ENCODE data around the gene MYDGF.

Gene MYDGF

DNA sequence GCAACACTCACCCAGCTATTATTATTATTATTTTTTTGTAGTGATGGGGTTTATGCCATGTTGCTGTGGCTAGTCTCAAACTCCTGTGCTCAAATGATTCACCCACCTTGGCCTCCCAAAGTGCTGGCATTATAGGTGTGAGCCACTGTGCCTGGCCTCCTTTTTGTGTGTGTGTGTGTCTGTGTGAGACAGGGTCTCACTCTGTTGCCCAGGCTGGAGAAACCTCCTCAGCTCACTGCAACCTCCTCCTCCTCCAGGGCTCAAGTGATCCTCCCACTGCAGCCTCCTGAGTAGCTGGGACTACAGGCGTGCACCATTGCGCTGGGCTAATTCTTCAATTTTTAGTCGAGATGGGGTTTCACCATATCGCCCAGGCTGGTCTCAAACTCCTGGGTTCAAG lies 3.6 kb upstream of the MYDGF start:
- no peak for DNase-seq

DNA sequence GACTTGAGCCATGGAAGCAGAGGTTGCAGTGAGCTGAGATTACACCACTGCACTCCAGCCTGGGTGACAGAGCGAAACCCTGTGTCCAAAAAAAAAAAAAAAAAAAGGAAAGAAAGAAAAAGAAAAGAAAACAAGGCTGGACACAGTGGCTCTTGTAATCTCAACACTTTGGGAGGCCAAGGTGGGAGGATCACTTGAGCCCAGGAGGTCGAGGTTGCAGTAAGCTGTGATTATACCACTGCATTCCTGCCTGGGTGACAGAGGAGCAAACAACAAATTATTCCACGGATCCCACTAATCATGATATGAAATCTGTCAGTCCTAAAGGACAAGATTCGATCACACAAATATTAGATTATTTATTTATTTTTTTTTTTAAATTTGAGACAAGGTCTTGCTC lies 3.1 kb upstream of the MYDGF start:
- no peak for DNase-seq

DNA sequence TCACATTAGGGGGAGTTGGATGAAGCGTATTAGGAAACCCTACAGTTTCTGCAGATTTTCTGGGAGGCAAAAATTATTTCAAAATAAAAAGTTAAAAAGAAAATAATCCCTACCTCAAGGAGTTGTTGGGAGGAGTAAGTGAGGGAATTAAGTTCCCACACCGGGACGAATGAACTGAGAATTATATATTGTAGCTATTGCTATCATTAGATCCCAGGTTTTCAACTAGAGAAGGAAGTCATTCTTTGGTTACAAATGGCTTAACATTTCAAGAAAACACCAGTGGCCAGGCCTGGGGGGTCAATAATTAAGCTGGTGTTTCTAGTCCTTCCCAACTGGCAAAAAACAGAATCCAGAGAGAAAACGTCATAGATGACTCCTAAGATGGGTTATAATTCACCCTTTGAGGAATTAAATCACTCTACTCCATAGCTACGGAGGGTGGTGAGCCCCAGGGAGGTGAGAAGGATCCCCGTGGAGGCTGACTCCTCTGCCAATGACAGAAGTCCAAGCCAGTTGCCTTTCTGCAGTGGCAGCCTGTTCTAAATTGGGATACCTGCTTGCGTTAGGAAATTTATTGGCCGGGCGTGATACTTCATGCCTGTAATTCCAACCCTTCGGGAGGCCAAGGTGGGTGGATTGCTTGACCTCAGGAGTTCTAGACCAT lies 1.2 kb upstream of the MYDGF start:
- no peak for DNase-seq

DNA sequence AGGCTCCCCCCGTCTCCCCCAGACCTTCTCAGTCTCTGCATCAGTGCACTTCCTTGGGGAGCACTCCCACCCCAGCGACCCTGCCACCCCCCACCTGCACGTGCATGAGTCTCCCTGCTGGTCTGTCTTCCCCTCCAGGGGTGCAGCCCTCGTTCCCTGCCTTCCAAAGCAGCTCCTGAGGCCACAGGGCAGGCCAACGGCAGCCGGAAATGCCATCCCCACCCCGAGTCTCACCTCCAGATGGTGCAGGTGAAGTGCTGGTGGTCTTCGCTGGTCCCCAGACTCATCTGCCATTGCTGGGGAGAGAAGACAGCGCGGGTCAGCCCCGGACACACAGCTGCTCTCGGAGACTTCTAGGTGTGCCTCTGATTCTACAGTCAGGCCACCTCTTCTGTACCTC lies 5.5 kb downstream of the MYDGF start:
- no peak for DNase-seq

DNA sequence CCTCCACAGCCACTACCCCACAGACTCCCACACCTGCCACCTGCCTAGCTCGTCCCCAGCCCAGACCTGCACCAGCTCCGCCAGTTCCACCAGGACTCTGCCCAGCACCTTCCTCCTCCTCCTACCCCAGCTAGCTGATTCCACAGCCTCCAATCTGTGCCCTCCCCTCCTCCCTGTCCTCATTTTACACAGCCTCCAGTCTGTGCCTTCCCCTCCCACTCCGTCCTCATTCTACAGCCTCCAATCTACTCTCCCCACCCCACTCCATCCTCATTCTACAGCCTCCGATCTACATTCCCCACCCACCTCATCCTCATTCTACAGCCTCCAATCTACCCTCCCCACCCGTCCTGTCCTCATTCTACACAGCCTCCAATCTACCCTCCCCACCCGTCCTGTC lies 7.3 kb downstream of the MYDGF start:
- no peak for DNase-seq

DNA sequence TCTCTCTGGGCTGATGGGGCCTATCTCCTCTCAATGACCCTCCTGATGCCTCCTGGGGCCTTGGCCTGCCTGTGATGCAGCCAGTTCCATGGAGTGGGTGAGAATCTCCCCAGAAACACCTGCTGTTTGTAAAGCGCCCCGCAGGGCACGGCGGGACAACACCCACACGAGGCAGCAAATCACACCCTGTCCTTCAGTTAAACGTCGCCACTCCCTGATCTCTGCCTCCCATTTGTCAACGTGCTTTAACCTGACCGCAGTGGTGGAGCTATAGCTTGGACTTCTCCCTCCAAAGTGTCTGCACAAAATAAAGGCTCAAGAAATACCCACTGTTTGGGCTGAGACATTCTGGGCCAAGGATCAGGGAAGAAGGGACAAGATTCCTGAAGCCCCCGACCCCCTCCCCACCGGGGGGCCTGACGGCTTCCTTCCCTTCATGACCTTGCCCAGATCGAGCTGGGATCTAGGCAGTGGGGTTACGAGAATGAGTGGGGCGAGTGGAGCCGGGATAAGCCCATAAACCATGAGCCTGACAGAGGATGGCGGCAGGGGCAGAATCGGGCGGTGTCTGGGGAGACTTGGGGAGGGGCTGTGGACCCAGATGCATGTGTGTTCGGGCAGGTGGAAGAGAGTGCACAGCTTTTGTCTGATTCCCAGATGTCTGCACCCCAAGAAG lies 8.0 kb downstream of the MYDGF start:
- no peak for DNase-seq

DNA sequence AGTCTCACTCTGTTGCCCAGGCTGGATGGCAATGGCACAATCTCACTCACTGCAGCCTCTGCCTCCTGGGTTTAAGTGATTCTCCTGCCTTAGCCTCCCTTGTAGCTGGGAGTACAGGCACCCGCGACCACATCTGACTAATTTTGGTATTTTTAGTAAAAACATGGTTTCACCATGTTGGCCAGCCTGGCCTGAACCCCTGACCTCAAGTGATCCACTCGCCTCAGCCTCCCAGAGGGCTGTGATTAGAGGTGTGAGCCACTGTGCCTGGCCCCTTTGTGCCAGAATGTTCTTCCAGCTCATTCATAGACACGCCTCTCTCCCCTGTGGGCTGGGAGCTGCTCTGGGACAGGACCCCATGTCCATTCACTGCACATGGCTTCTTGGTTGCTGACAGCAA lies 9.1 kb downstream of the MYDGF start:
- DNase-seq, result no peak

DNA sequence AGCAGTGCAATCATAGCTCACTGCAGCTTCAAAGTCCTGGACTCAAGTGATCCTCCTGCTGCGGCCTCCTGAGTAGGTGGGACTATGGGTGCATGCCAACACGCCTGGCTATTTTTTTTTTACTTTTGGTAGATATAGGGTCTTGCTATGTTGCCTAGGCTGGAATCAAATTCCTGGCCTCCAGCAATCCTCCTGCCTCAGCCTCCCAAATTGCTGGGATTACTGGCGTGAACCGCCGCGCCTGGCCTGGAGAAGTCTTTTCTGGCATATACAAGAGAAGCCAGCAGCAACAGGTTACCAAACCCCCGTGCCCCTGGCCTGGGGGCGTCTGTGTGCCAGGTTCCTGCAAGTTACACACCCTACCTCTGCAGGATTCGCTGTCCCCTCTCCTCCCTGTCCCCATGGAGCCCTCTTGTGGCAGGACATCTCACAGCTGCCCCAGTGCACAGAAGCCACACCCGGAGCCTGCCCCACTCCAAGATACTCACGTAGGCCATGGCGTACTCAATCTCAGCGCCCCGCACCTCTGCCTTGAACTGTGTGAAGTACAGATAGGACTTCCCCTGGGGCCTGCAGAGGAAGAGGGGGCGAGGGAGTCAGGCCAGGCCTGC lies 9.9 kb downstream of the MYDGF start:
- DNase-seq, result no peak

DNA sequence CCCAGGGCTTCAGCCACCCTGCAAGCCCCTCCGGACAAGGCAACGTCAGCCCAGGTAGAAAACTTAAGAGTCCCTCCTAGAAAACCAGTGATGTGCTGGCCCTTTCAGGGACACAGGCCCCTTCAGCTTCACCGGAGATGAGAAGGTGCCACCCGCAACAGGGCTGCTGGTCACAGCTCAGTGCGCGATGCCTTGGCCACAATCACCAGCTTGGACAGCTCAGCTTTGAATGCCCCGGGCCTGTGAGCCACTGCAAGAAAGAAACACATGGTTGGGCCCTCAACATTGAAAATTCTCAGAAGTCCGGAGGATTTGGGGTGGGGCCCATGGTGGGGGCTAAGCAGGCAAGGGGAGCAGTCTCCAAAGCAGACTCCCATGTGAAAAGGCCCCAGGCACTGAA lies 12.3 kb downstream of the MYDGF start:
- no peak for DNase-seq

DNA sequence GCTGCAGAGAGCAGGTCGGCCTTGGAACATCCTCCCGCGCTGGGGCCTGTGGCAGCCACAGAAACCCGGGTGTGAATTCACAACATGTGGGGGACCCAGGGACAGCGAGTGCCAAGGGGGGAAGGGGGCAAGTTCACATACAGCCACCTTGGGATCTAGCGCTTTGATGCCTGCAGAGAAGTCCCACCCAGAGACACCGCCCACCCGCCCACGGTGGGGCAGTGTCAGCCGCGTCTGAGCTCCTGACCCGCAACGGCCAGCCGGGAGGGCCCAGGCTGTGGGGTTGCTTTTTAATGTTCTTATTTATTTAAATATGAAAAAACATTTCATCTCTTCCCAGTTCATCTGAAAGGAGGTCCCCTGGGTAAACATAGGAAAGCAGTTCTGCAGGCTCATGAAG lies 12.9 kb downstream of the MYDGF start:
- DNase-seq, result no peak

DNA sequence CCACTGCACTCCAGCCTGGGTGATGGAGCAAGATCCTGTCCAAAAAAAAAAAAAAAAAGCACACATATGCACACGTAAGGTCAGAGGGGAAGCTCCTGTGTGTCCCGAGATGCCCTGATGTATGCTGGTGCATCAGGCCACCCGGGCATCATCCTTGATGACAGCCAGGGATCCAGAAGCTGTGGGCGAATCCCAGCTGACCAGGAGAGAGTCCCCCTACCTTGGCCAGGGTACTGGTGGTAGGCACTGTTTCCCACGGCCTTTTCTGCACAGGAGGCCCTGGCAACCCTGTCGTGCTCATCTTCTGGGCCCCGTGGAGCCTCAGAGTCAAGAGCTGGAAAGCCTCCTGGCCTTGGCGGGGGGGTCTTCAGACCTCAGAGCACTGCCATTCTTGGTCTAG lies 14.0 kb downstream of the MYDGF start:
- no peak for DNase-seq

DNA sequence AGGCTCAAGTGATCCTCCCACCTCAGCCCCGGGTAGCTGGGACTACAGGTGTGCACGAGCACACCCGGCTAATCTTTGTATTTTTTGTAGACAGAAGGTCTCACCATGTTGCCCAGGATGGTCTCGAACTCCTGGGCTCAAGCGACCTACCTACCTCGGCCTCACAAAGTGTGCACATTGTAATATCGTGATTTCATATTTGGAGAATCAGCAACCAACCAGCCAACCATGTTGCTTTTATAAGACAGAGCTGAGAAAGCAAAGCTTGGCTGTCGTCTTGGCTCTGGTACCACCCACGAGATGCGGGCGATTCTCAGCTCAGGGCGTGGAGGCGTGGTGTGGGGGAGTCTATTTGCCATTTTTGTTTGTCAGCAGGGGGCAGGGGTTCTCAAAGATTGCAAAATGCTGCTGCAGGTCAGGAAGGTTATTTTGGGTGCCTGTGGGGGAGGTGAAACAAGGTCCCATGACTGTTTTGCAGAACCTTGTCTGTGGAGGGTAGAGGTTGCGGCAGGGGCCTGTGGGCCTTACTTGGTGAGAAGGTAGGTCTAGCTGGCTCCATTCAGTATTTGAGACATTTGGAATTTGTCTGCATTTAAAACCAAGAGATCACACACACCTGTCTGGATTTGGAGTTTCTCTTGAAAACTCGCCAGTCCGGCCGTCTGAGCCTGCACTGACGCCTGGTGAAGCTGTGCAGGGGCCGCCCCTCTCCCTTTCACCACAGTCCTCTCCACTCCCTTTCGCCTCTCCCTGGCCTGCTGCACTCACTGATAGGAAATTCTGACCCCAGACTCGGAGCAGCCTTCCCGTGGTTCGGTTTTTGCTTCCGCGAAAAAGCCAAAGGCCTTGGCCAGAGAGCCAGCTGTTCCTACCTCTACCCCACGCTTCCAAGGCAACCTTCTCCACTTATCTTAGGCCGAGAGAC lies 15.4 kb downstream of the MYDGF start:
- DNase-seq, result no peak

DNA sequence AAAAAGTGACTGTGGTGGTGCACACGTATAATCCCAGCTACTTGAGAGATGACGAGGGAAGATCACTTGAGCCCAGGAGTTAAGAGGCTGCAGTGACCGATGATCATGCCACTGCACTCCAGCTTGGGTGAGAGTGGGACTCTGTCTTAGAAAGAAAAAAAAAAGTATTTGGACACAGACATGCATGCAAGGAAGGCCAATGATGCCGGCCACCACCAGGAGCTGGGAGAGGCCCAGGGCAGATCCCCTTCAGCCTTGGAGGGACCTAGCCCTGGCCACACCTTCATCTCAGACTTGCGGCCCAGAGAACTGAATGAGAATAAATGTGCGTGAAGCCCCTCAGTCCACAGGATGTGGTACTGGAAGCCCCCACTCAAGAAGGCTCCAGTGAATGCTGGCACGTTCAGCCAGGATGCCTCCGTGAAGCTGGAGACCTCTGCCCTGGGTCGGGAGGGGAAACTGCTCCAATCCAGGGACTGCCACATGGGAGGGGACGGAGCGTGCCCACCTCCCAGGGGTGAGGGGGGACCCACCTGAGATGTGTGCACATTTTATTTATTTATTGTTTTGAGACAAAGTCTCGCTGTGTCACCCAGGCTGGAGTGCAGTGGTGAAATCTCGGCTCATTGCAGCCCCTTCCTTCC lies 16.2 kb downstream of the MYDGF start:
- DNase-seq, result no peak

DNA sequence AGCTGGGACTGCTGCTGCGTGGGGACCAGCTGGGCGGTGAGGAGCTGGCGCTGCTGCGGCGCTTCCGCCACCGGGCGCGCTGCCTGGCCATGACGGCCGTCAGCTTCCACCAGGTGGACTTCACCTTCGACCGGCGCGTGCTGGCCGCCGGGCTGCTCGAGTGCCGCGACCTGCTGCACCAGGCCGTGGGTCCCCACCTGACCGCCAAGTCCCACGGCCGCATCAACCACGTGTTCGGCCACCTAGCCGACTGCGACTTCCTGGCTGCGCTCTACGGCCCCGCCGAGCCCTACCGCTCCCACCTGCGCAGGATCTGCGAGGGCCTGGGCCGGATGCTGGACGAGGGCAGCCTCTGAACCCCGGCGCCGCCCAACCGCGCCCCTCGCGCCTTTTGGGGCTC lies 18.1 kb downstream of the MYDGF start:
- DNase-seq, result no peak

DNA sequence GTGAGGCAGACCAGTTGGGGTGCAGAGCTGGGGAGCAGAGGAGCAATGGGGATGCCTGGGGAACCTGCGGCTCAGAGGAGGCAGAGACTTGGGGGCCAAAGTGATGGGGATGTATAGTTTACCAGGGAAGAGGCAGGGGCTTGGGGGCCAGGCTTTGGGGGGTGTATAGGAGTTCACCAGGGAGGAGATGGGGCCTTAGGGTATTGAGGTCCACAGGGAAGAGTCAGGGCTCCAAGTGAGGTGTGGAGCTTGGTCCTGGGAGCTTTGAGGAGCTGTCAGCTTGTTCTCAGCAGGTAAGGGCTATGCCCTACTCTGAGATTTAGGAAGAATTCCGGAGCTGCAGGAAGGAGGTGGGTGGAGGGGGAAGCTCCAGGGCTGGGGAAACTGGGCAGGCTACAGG lies 20.0 kb downstream of the MYDGF start:
- DNase-seq, result no peak

DNA sequence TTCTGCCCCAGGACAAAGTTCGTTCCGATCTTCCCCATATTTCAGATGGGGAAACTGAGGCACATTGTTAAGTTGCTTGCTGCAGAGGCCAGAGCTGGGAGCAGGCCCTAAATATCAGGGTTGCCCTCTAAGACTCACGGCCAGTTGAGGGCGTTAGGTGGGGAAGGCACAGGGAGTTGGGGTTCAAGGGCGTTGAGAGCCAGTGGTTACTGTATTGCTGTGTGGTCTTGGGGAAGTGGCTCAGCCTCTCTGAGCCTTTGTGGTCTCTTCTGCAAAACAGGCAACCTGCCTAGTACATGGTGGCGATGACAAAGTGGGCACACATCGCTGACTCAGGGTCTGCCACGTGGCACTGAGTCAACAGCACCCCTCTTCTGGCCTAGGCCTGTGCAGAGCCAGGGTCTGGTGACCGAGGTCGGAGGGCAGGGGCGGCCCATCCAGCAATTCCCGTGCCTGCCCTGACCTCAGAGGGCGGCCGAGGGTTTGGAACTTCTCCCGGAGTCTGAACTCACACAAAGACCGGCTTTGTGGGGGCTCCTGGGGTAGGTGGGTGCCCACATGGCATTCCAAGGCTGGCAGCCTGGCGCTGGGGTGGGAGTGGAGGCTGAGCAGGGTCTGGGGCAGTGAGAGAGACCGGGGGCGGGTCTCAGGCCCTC lies 20.6 kb downstream of the MYDGF start:
- DNase-seq, result no peak

DNA sequence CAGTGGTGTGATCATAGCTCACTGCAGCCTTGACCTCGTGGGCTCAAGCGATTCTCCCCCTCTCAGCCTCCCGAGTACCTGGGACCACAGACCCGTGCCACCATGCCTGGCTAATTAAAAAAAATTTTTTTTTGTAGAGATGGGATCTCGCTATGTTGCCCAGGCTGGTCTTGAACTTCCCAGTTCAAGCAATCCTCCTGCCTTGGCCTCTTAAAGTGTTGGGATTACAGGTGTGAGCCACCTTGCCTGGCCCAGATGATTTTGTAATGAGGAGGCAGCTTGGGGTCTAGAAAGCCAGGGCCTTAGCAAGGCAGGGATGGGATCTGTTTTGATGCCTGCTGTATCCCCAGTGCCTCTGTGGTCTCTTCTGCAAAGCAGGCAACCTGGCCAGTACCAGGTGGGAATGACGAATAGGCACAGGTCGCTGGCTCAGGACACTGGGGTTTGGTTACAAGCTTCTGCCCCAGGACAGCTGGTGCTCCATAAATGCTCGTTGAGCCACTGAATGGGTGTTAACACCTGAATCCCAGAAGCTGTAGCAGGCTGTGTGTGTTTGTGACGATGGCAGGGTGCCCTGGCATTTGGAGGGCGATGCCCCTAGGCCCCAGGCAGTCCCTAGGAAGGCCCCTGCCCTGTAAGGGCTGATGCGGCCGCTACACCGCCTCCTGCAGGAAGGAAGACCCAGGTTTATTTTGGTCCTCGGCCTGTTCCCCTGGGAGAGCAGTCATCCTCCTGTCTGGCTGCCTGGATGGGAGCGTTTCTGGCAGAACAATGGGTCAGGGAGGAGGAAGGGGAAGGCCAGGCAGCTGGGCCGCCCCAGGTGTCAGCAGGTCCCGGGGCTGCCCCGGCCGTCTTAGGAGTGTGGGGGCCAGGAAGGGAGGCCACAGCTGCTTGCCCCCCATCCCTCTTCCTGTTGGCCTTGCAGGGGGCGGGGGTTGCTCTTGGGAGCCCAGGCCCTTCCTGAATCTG lies 22.2 kb downstream of the MYDGF start:
- DNase-seq, result no peak

DNA sequence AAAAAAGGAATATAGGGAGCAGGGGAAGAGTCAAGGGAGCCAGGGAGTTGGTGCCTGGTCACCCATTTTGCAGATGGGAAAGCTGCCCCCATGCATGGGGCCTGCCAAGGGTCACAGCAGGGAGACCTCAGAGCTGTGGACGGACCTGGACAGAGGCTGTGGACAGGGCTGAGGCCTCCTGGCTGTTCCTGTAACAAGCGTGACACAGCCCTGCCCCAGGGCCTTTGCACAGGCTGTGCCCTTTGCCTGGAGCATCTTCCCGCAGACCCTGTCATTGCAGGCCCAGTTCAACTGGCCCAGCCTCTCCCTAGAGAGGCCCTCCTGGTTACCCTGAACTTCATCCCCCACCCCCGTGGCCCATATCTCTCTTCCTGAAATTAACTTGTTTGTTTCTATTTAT lies 24.4 kb downstream of the MYDGF start:
- DNase-seq, result no peak

DNA sequence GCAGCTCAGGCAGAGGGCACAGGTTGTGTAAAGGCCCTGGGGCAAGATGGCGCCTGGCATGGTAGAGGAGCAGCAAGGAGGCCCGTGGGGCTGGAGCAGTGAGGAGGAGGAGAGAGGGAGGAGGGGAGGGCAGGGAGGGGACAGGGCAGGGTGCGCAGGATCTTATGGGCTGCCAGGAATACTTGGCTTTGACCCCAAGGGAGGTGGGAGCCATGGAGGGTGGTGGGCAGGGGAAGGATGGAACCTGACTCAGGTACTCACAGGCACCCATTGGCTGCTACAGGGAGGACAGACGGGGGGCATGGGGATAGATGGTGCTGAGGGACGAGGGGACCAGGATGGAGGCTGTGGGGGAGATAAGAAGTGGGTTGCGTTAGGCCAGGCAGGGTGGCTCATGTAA lies 27.5 kb downstream of the MYDGF start:
- no peak for DNase-seq

DNA sequence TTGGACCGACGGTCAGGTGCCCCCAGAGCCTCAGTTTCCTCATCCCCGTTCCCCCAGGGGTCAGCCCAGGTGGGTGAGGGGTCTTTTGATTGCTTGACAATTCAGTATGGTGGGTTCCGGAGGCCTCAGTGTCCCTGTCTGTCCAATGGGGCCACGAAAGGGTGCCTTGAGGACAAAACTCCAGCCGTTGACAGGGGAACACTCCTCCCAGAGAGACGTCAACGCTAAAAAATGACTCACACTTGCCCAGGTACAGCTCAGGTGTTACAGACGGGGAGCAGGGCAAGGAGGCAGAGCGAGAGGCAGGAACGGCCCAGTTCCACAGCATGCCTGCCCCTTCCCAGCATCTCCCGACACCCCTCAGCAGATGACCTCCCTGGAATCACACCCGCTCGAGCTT lies 29.0 kb downstream of the MYDGF start:
- DNase-seq, result no peak

Measured in activated CD4-positive, alpha-beta T cell treated with anti-CD3 and anti-CD28 coated beads, Interleukin-2, amount 50 U/mL, for 1 hour (primary cell).